ENCODE data around the gene EXOC6B.

The EXOC6B gene

DNA sequence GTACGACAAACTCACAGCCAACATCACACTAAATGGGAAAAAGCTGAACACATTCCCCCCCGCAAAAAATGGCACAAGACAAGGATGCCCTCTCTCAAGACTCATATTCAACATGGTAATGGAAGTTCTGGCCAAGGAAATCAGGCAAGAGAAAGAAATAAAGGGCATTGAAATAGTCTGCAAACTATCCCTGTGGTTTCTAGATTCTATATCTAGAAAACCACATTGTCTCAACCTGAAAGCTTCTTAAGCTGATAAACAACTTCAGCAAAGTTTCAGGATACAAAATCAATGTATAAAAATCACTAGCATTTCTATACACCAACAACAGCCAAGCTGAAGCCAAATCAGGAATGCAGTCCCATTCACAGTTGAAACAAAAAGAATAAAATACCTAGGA, 383.6 kb downstream of the EXOC6B start:
- Histone ChIP-seq H3F3A (ENCODE audit: low read depth) (no peaks in the 10 kb centered on the region), H3K4me2 (ENCODE audit: low read depth, low read length, poor library complexity, severe bottlenecking) (no peak overlapping the region), H3K4me1 (ENCODE audit: insufficient read depth, low read length, poor library complexity, severe bottlenecking) (no peaks in the 10 kb centered on the region), H3K4me3 (ENCODE audit: low read length, poor library complexity, severe bottlenecking) (no peak overlapping the region), H2AFZ (ENCODE audit: low read length) (no peak overlapping the region), H3K9me2 (replicated peaks; ENCODE audit: low read depth, low read length) (no peaks in the 10 kb centered on the region), H3K79me2 (ENCODE audit: insufficient read depth, low read length) (no peaks in the 10 kb centered on the region), H3K27me3 (ENCODE audit: insufficient read depth, low read length, poor library complexity, severe bottlenecking) (no peaks in the 10 kb centered on the region), H3K9ac (ENCODE audit: low read depth, low read length, poor library complexity, severe bottlenecking) (no peak overlapping the region), H3K9me3 (ENCODE audit: insufficient read depth, low read depth, low read length) (no peaks in the 10 kb centered on the region), H4K20me1 (ENCODE audit: insufficient read depth, low read length, poor library complexity, severe bottlenecking) (no peaks in the 10 kb centered on the region), H3K36me3 (ENCODE audit: insufficient read depth, low read length) (no peaks in the 10 kb centered on the region)
- TF ChIP-seq, protein P1, sequence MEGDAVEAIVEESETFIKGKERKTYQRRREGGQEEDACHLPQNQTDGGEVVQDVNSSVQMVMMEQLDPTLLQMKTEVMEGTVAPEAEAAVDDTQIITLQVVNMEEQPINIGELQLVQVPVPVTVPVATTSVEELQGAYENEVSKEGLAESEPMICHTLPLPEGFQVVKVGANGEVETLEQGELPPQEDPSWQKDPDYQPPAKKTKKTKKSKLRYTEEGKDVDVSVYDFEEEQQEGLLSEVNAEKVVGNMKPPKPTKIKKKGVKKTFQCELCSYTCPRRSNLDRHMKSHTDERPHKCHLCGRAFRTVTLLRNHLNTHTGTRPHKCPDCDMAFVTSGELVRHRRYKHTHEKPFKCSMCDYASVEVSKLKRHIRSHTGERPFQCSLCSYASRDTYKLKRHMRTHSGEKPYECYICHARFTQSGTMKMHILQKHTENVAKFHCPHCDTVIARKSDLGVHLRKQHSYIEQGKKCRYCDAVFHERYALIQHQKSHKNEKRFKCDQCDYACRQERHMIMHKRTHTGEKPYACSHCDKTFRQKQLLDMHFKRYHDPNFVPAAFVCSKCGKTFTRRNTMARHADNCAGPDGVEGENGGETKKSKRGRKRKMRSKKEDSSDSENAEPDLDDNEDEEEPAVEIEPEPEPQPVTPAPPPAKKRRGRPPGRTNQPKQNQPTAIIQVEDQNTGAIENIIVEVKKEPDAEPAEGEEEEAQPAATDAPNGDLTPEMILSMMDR (conservative IDR thresholded peaks at IDR 0.05; ENCODE audit: low read length) = no peak
- no peak for TF ChIP-seq EZH2phosphoT487 (IDR thresholded peaks at IDR 0.05; ENCODE audit: borderline replicate concordance)

DNA sequence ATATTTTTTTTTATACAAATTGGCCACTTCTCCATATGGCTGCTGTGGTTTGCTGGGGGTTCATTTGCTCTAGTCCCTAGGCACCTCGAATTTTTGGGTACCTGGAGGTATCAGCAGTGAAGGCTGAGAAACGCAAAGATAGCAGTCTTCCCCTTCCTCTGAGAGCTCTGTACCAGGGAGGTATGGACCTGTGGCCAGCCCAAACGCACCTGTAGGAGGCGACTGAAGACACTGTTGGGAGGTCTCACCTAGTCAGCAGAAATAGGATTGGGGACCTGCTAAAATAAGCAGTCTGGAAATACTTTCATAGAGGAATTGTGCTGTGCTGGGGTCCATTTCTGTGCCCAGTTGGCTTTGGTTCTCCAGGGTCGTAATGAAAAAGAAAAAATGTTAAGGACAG, 385.9 kb downstream of the EXOC6B start:
- TF ChIP-seq, protein P1 (conservative IDR thresholded peaks at IDR 0.05; ENCODE audit: low read length) = no peak
- no peak for TF ChIP-seq EZH2phosphoT487 (IDR thresholded peaks at IDR 0.05; ENCODE audit: borderline replicate concordance)
- H3K27me3 ChIP-seq (ENCODE audit: insufficient read depth, low read length, poor library complexity, severe bottlenecking) = no peaks in the 10 kb centered on the region
- no peak overlapping the region for H3K9ac ChIP-seq (ENCODE audit: low read depth, low read length, poor library complexity, severe bottlenecking)
- H3K4me2 ChIP-seq (ENCODE audit: low read depth, low read length, poor library complexity, severe bottlenecking) = no peak overlapping the region
- H3F3A ChIP-seq (ENCODE audit: low read depth) = no peaks in the 10 kb centered on the region
- H3K9me2 ChIP-seq (replicated peaks; ENCODE audit: low read depth, low read length) = no peaks in the 10 kb centered on the region
- H2AFZ ChIP-seq (ENCODE audit: low read length) = no peak overlapping the region
- no peaks in the 10 kb centered on the region for H4K20me1 ChIP-seq (ENCODE audit: insufficient read depth, low read length, poor library complexity, severe bottlenecking)
- no peaks in the 10 kb centered on the region for H3K36me3 ChIP-seq (ENCODE audit: insufficient read depth, low read length)
- no peak overlapping the region for H3K4me3 ChIP-seq (ENCODE audit: low read length, poor library complexity, severe bottlenecking)
- H3K4me1 ChIP-seq (ENCODE audit: insufficient read depth, low read length, poor library complexity, severe bottlenecking) = no peaks in the 10 kb centered on the region
- H3K79me2 ChIP-seq (ENCODE audit: insufficient read depth, low read length) = no peaks in the 10 kb centered on the region
- H3K9me3 ChIP-seq (ENCODE audit: insufficient read depth, low read depth, low read length) = no peaks in the 10 kb centered on the region

DNA sequence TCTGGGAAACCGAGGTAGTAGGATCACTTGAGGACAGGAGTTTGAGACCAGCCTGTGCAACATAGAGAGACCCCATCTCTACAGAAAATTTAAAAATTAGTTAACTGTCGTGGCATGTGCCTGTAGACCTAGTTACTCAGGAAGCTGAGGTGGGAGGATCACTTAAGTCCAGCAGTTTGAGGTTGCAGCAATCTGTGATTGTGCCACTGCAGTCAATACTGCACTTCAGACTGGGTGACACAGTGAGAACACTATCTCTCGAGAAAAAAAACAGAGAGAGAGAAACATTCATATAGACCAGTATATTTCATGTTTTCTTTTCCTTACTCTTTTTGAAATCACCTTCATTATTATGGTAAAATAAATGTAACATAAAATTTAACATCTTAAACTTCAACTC, 387.5 kb downstream of the EXOC6B start:
- H4K20me1 ChIP-seq (ENCODE audit: insufficient read depth, low read length, poor library complexity, severe bottlenecking) = no peaks in the 10 kb centered on the region
- no peaks in the 10 kb centered on the region for H3K79me2 ChIP-seq (ENCODE audit: insufficient read depth, low read length)
- no peak overlapping the region for H3K9ac ChIP-seq (ENCODE audit: low read depth, low read length, poor library complexity, severe bottlenecking)
- H3K4me1 ChIP-seq (ENCODE audit: insufficient read depth, low read length, poor library complexity, severe bottlenecking) = no peaks in the 10 kb centered on the region
- H3K9me2 ChIP-seq (replicated peaks; ENCODE audit: low read depth, low read length) = no peaks in the 10 kb centered on the region
- H3K4me3 ChIP-seq (ENCODE audit: low read length, poor library complexity, severe bottlenecking) = no peak overlapping the region
- no peaks in the 10 kb centered on the region for H3F3A ChIP-seq (ENCODE audit: low read depth)
- H2AFZ ChIP-seq (ENCODE audit: low read length) = no peak overlapping the region
- TF ChIP-seq, protein P1 (conservative IDR thresholded peaks at IDR 0.05; ENCODE audit: low read length) = no peak
- no peak for TF ChIP-seq EZH2phosphoT487 (IDR thresholded peaks at IDR 0.05; ENCODE audit: borderline replicate concordance)
- no peaks in the 10 kb centered on the region for H3K36me3 ChIP-seq (ENCODE audit: insufficient read depth, low read length)
- no peaks in the 10 kb centered on the region for H3K27me3 ChIP-seq (ENCODE audit: insufficient read depth, low read length, poor library complexity, severe bottlenecking)
- no peak overlapping the region for H3K4me2 ChIP-seq (ENCODE audit: low read depth, low read length, poor library complexity, severe bottlenecking)
- H3K9me3 ChIP-seq (ENCODE audit: insufficient read depth, low read depth, low read length) = no peaks in the 10 kb centered on the region
